ENCODE results near the gene COL17A1. TPM values are rescaled to one million over a fixed set of nuclear protein-coding genes. Genes with fewer than 3 reads are reported as not detected.
A peak's percentile ranks its signal among the peaks of the same experiment; 100 is the strongest.

Gene COL17A1
- polyA plus RNA-seq, 1 experiment, result not detected

- Histone ChIP-seq H3K27ac (ENCODE audit: low read depth, low read length) (no peak overlapping the region), H3K9me3 (ENCODE audit: control insufficient read depth, insufficient read depth, low read length) (no peaks in the 10 kb centered on the region), H3K4me3 (ENCODE audit: low read depth, low read length) (no peak overlapping the region), H3K27me3 (ENCODE audit: control insufficient read depth, insufficient read depth, low read length) (peaks cover 29% of the 10 kb centered on the region)
- peak; percentile 42 for TF ChIP-seq CTCF (IDR thresholded peaks at IDR 0.05; ENCODE audit: low read depth, low read length)
- no peak for DNase-seq (ENCODE audit: low read depth, low spot score)
- ChIA-PET CTCF (interaction anchor here (0.6 to 2.0 kb wide), 6 partner anchors 9 to 191 kb away, joined by 3 to 9 read pairs (median 4); partner anchors contain the start of gene SFR1), POLR2A (no interaction called here)
Observed at GRCh38 chr10:104080762-104081161, 4.9 kb downstream of the COL17A1 start.

GRCh38 chr10:104077663-104078151 lies 8.0 kb downstream of the COL17A1 start:
- ChIA-PET CTCF (no interaction called here), POLR2A (no interaction called here)
- Histone ChIP-seq H3K9me3 (ENCODE audit: control insufficient read depth, insufficient read depth, low read length) (no peaks in the 10 kb centered on the region), H3K27ac (ENCODE audit: low read depth, low read length) (no peak overlapping the region), H3K4me3 (ENCODE audit: low read depth, low read length) (no peak overlapping the region), H3K27me3 (ENCODE audit: control insufficient read depth, insufficient read depth, low read length) (peaks cover 49% of the 10 kb centered on the region)
- TF ChIP-seq CTCF (IDR thresholded peaks at IDR 0.05; ENCODE audit: low read depth, low read length), result no peak
- DNase-seq (ENCODE audit: low read depth, low spot score), result no peak

GRCh38 chr10:104077247-104077646 lies 8.4 kb downstream of the COL17A1 start:
- CTCF ChIA-PET, result no interaction called here
- Histone ChIP-seq H3K27me3 (ENCODE audit: control insufficient read depth, insufficient read depth, low read length) (peaks cover 51% of the 10 kb centered on the region), H3K9me3 (ENCODE audit: control insufficient read depth, insufficient read depth, low read length) (no peaks in the 10 kb centered on the region), H3K27ac (ENCODE audit: low read depth, low read length) (no peak overlapping the region), H3K4me3 (ENCODE audit: low read depth, low read length) (no peak overlapping the region)
- POLR2A ChIA-PET, result interaction anchor here (0.6 kb wide), 1 partner anchor 1314 kb away, joined by 5 read pairs; no protein-coding TSS in a partner anchor
- no peak for DNase-seq (ENCODE audit: low read depth, low spot score)
- TF ChIP-seq CTCF (IDR thresholded peaks at IDR 0.05; ENCODE audit: low read depth, low read length), result no peak

- Histone ChIP-seq H3K9me3 (ENCODE audit: control insufficient read depth, insufficient read depth, low read length) (no peaks in the 10 kb centered on the region), H3K4me3 (ENCODE audit: low read depth, low read length) (no peak overlapping the region), H3K27ac (ENCODE audit: low read depth, low read length) (no peak overlapping the region), H3K27me3 (ENCODE audit: control insufficient read depth, insufficient read depth, low read length) (peaks cover 53% of the 10 kb centered on the region)
- no peak for DNase-seq (ENCODE audit: low read depth, low spot score)
- POLR2A ChIA-PET, result interaction anchor here (0.6 kb wide), 1 partner anchor 1313 kb away, joined by 5 read pairs; no protein-coding TSS in a partner anchor
- TF ChIP-seq CTCF (IDR thresholded peaks at IDR 0.05; ENCODE audit: low read depth, low read length), result no peak
- CTCF ChIA-PET, result no interaction called here
Observed at GRCh38 chr10:104076743-104077160, 8.9 kb downstream of the COL17A1 start.

- H3K27me3 ChIP-seq (ENCODE audit: control insufficient read depth, insufficient read depth, low read length), result peaks cover 67% of the 10 kb centered on the region
- no peak for DNase-seq (ENCODE audit: low read depth, low spot score)
- ChIA-PET POLR2A (no interaction called here), CTCF (no interaction called here)
- TF ChIP-seq CTCF (IDR thresholded peaks at IDR 0.05; ENCODE audit: low read depth, low read length), result no peak
- H3K4me3 ChIP-seq (ENCODE audit: low read depth, low read length), result no peak overlapping the region
- no peaks in the 10 kb centered on the region for H3K9me3 ChIP-seq (ENCODE audit: control insufficient read depth, insufficient read depth, low read length)
- H3K27ac ChIP-seq (ENCODE audit: low read depth, low read length), result no peak overlapping the region
Observed at GRCh38 chr10:104074505-104074904, 11.2 kb downstream of the COL17A1 start.

All from AG04450 (cell line).